Neural progenitor cell (in vitro differentiated cells): ENCODE measurements around the gene RUSC1. TPM values are rescaled to one million over a fixed set of nuclear protein-coding genes. Genes with fewer than 3 reads are reported as not detected.

Experiments used
- DNase-seq: peaks from one replicate; pipeline ENCODE4 v3.0.0-alpha.2; 2016; ENCODE audit warnings: low spot score
- H2AFZ ChIP-seq: fragments of 200-600 bp; sonication (generic); replicated peaks from 2 replicates; pipeline ENCODE4 v1.6.1; 2016; ENCODE audit warnings: antibody characterized with exemption
- H3F3A ChIP-seq: fragments of 200-600 bp; sonication (generic); 2 replicates; pipeline ENCODE4 v1.6.1; 2016; ENCODE audit warnings: antibody characterized with exemption, low read depth
- H3K27ac ChIP-seq: fragments of 200-600 bp; sonication (generic); 2 replicates; pipeline ENCODE4 v1.5.1; 2016; ENCODE audit warnings: mild to moderate bottlenecking
- H3K27me3 ChIP-seq: fragments of 200-600 bp; sonication (generic); 2 replicates; pipeline ENCODE4 v1.6.1; 2016; ENCODE audit warnings: mild to moderate bottlenecking, moderate library complexity
- H3K36me3 ChIP-seq: fragments of 200-600 bp; sonication (generic); 2 replicates; pipeline ENCODE4 v1.5.1; 2016
- H3K4me1 ChIP-seq: fragments of 200-600 bp; sonication (generic); 2 replicates; pipeline ENCODE4 v1.6.1; 2016; ENCODE audit warnings: mixed run types
- H3K4me2 ChIP-seq: fragments of 200-600 bp; sonication (generic); 2 replicates; pipeline ENCODE4 v1.6.1; 2016
- H3K4me3 ChIP-seq: fragments of 200-600 bp; sonication (generic); 2 replicates; pipeline ENCODE4 v1.5.1; 2016
- H3K79me2 ChIP-seq: fragments of 200-600 bp; sonication (generic); 2 replicates; pipeline ENCODE4 v1.6.1; 2016; ENCODE audit warnings: low read depth
- H3K9ac ChIP-seq: fragments of 200-600 bp; sonication (generic); 2 replicates; pipeline ENCODE4 v1.6.1; 2016
- H3K9me3 ChIP-seq: fragments of 200-600 bp; sonication (generic); 2 replicates; pipeline ENCODE4 v1.5.1; 2016; ENCODE audit warnings: low read depth
- H4K20me1 ChIP-seq: fragments of 200-600 bp; sonication (generic); 2 replicates; pipeline ENCODE4 v1.6.1; 2016; ENCODE audit warnings: low read depth
- H3K27ac Mint-ChIP-seq: 3 replicates; pipeline ENCODE4 v1.8.0; 2021; ENCODE audit warnings: mixed read lengths
- H3K27me3 Mint-ChIP-seq: 2 replicates; pipeline ENCODE4 v1.8.0; 2022; ENCODE audit warnings: low read depth, mild to moderate bottlenecking, inconsistent platforms, moderate library complexity, mixed read lengths; ENCODE audit not compliant: insufficient read depth
- H3K36me3 Mint-ChIP-seq: 3 replicates; pipeline ENCODE4 v1.8.0; 2021; ENCODE audit warnings: mixed read lengths
- H3K4me1 Mint-ChIP-seq: 3 replicates; pipeline ENCODE4 v1.8.0; 2021; ENCODE audit warnings: mixed read lengths
- H3K4me3 Mint-ChIP-seq: 3 replicates; pipeline ENCODE4 v1.8.0; 2021; ENCODE audit warnings: mild to moderate bottlenecking, moderate library complexity, mixed read lengths
- H3K9me3 Mint-ChIP-seq: 3 replicates; pipeline ENCODE4 v1.8.0; 2020; ENCODE audit warnings: mixed read lengths
- CTCF ChIP-seq: fragments of 200-600 bp; sonication (generic); IDR thresholded peaks from 2 replicates; pipeline ENCODE4 v1.5.1; 2017; ENCODE audit warnings: antibody characterized with exemption, mild to moderate bottlenecking
- EZH2 ChIP-seq: fragments of 200-600 bp; sonication (generic); IDR thresholded peaks from 2 replicates; pipeline ENCODE4 v1.6.1; 2017; ENCODE audit warnings: antibody characterized with exemption, mild to moderate bottlenecking, moderate library complexity
- EZH2phosphoT487 ChIP-seq: fragments of 200-600 bp; sonication (generic); IDR thresholded peaks from 2 replicates; pipeline ENCODE4 v1.6.1; 2017; ENCODE audit warnings: antibody characterized with exemption
- total RNA-seq: library from RNA; depleted of rRNA; stranded (reverse); fragments of >200 nt; gene quantifications from 2 replicates; pipeline ENCODE4 v1.2.3, GENCODE V29; 2015; ENCODE audit warnings: low replicate concordance

Gene RUSC1
- total RNA-seq, 1 donor from 2014 or later, result 17.0 TPM

- H3K4me3 Mint-ChIP-seq, result peak overlapping the region; percentile 99
- no peak overlapping the region for H2AFZ ChIP-seq
These were observed 11.2 kb upstream of the RUSC1 start for GRCh38 chr1:155309423-155310021.

GRCh38 chr1:155313261-155313660, 7.4 kb upstream of the RUSC1 start:
- no peak overlapping the region for H3K4me3 ChIP-seq
- H3K27me3 ChIP-seq, result no peaks in the 10 kb centered on the region
- H3K4me1 ChIP-seq, result peaks cover 14% of the 10 kb centered on the region
- H3K79me2 ChIP-seq, result peaks cover 43% of the 10 kb centered on the region
- no peaks in the 10 kb centered on the region for H3K9me3 ChIP-seq
- DNase-seq, result no peak
- Mint-ChIP-seq H3K27ac (no peak overlapping the region), H3K27me3 (peaks cover 5% of the 10 kb centered on the region), H3K4me1 (peaks cover 29% of the 10 kb centered on the region), H3K36me3 (peaks cover 39% of the 10 kb centered on the region), H3K4me3 (peak overlapping the region; percentile 57), H3K9me3 (no peaks in the 10 kb centered on the region)
- TF ChIP-seq CTCF, result no peak
- TF ChIP-seq EZH2phosphoT487, result no peak
- no peak for TF ChIP-seq EZH2
- no peak overlapping the region for H3K27ac ChIP-seq
- H2AFZ ChIP-seq, result no peak overlapping the region
- H3F3A ChIP-seq, result peaks cover 33% of the 10 kb centered on the region
- H3K4me2 ChIP-seq, result no peak overlapping the region
- no peaks in the 10 kb centered on the region for H3K36me3 ChIP-seq
- H3K9ac ChIP-seq, result no peak overlapping the region
- peaks cover 57% of the 10 kb centered on the region for H4K20me1 ChIP-seq

More at GRCh38 chr1:155309423-155310021, 11.2 kb upstream of the RUSC1 start:
- Histone ChIP-seq H3K79me2 (peaks cover 43% of the 10 kb centered on the region), H3F3A (peaks cover 22% of the 10 kb centered on the region), H3K4me3 (peak overlapping the region; percentile 87), H3K36me3 (no peaks in the 10 kb centered on the region), H4K20me1 (peaks cover 43% of the 10 kb centered on the region), H3K4me1 (peaks cover 14% of the 10 kb centered on the region), H3K9me3 (no peaks in the 10 kb centered on the region), H3K27me3 (no peaks in the 10 kb centered on the region), H3K4me2 (peak overlapping the region; percentile 93), H3K9ac (peak overlapping the region; percentile 93), H3K27ac (peak overlapping the region; percentile 78)
- peaks cover 52% of the 10 kb centered on the region for H3K4me1 Mint-ChIP-seq
- peaks cover 23% of the 10 kb centered on the region for H3K36me3 Mint-ChIP-seq
- TF ChIP-seq CTCF (no peak), EZH2 (no peak), EZH2phosphoT487 (no peak)
- H3K9me3 Mint-ChIP-seq, result no peaks in the 10 kb centered on the region
- peaks cover 12% of the 10 kb centered on the region for H3K27me3 Mint-ChIP-seq
- DNase-seq, result peak; percentile 43
- H3K27ac Mint-ChIP-seq, result peak overlapping the region; percentile 98

- Mint-ChIP-seq H3K4me3 (no peak overlapping the region), H3K27ac (no peak overlapping the region), H3K36me3 (peaks cover 43% of the 10 kb centered on the region), H3K9me3 (no peaks in the 10 kb centered on the region), H3K4me1 (peaks cover 29% of the 10 kb centered on the region), H3K27me3 (peaks cover 6% of the 10 kb centered on the region)
- Histone ChIP-seq H3F3A (peaks cover 63% of the 10 kb centered on the region), H3K4me3 (no peak overlapping the region), H4K20me1 (peaks cover 63% of the 10 kb centered on the region), H3K4me1 (peaks cover 13% of the 10 kb centered on the region), H3K4me2 (no peak overlapping the region), H3K36me3 (no peaks in the 10 kb centered on the region), H3K27me3 (no peaks in the 10 kb centered on the region), H2AFZ (no peak overlapping the region), H3K9ac (no peak overlapping the region), H3K9me3 (no peaks in the 10 kb centered on the region), H3K27ac (no peak overlapping the region), H3K79me2 (peaks cover 16% of the 10 kb centered on the region)
- no peak for DNase-seq
- TF ChIP-seq EZH2, result no peak
- TF ChIP-seq EZH2phosphoT487, result no peak
- TF ChIP-seq CTCF, result no peak
These were observed 3.8 kb upstream of the RUSC1 start for GRCh38 chr1:155316922-155317321.
